Activated T-cell treated with anti-CD3 and anti-CD28 coated beads for 4 hours (primary cell): ENCODE measurements around the gene DIAPH1.

Experiments used
- DNase-seq: peaks from one replicate; pipeline ENCODE4 v3.0.0-alpha.2; 2020

DIAPH1 gene

DNA sequence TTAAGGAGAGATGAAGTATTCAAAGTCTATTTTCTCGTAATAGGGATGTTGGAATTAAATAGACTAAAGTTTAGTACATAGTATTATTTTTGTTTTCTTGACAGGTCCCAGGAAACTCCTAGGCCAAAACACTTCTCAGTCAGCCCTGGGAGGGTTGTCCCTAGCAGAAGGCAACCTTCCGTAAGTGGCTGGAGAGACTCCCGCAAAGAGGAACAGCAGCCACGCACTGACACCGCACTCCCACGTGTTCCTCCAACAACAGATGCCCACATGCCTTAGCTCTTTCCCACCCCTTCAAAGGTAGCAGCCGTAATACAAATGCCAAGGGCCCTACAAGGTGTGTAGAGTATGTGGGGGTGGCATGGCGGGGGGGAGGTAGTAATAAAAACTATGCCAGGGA, 101.5 kb downstream of the DIAPH1 start:
- DNase-seq = no peak

DNA sequence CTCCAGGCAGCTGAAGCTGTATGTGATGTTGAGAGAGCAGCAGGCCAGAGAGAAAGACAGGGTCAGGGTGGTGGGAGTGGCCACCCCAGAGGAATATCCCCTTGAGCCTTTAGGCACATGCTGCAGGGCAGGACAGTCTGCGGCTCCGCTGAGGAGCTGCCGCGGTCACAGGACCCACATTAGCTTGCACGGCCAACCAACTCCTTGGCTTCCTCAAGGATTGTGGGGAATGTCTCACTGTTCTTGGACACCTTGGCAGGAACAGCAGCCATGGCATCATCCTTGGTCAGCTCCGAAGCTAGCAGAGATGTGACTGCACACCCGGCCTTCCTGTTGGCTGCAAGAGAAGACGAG, 102.2 kb downstream of the DIAPH1 start:
- DNase-seq = no peak

- no peak for DNase-seq
Observed at GRCh38 chr5:141515946-141516671, 102.7 kb downstream of the DIAPH1 start.

DNA sequence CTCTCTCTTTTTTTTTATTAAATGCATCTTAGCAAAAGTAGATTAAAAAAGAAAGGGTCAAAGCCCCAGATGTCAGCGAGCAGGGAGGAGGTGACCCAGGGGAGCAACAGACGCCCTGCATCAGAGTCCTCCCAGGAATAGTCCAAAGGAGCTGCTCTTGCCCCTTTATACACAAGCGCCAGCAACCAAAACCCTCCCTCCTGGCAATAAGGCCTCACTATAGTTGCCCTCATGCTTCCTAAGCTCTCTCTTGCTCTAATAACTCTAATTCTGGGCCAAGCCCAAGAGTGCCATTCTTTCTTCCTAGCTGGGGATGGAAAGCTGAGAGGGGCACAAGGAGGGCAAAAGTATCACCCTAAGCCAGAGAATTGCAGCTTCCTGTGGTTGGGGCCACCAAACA, 103.7 kb downstream of the DIAPH1 start:
- no peak for DNase-seq

DNA sequence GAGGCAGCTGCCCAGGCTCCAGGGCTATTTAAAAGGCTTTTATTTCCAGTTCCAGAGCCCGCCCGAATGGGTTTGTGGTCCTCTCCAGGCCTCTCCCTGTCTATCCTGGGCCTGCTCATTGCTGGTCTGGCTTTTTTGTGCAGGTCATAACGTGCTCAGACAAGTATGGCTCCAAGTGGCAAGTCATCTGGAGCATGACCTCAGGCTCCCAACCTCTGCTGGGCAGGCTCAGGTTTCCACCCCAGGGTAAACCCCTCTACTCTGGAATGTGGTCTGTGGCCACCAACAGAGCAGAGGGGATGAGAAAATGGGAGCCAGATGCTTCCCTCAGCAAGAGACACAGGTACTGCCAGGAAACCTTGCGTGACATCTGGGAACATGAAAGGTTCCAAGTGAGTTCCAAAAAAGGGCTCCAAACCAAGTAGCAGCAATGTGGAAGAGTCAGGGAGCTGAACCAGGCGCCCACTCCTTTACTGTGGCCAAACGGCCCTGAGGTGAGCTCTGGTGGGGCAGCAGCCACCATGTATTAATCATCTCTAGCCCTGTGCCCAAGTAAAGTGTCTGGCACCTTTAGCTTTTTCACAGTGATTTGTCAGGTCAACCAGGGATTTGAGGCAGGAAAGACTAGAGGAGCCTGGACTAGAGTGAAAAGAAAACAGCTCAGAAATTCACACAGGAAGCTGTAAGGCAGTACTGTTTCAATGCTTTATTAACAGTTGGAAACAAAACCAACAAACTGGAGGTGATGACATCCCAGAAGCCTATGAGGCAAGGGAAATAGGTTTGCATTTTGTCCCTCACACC, 104.3 kb downstream of the DIAPH1 start:
- no peak for DNase-seq

GRCh38 chr5:141513627-141514329, 105.0 kb downstream of the DIAPH1 start:
- peak; percentile 68 for DNase-seq

GRCh38 chr5:141512911-141513626, 105.7 kb downstream of the DIAPH1 start:
- DNase-seq = no peak

DNA sequence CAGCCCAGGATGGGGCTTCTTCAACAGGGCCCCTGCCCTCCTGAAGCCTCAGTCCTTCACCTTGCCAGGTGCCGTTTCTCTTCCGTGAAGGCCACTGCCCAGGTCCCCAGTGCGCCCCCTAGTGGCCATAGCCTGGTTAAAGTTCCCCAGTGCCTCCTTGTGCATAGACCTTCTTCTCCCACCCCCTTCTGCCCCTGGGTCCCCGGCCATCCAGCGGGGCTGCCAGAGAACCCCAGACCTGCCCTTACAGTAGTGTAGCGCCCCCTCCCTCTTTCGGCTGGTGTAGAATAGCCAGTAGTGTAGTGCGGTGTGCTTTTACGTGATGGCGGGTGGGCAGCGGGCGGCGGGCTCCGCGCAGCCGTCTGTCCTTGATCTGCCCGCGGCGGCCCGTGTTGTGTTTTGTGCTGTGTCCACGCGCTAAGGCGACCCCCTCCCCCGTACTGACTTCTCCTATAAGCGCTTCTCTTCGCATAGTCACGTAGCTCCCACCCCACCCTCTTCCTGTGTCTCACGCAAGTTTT, 106.3 kb downstream of the DIAPH1 start:
- DNase-seq = peak; percentile 81

- no peak for DNase-seq
Observed at GRCh38 chr5:141511771-141512325, 107.0 kb downstream of the DIAPH1 start.

DNA sequence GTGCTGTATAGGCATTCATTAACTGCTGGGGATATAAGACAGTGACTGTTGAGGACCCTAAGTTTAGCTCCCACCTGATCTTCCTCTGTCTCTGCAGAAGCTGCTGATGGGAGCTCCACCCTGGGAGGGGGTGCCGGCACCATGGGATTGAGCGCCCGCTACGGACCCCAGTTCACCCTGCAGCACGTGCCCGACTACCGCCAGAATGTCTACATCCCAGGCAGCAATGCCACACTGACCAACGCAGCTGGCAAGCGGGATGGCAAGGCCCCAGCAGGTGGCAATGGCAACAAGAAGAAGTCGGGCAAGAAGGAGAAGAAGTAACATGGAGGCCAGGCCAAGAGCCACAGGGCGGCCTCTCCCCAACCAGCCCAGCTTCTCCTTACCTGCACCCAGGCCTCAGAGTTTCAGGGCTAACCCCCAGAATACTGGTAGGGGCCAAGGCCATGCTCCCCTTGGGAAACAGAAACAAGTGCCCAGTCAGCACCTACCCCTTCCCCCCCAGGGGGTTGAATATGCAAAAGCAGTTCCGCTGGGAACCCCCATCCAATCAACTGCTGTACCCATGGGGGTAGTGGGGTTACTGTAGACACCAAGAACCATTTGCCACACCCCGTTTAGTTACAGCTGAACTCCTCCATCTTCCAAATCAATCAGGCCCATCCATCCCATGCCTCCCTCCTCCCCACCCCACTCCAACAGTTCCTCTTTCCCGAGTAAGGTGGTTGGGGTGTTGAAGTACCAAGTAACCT, 107.8 kb downstream of the DIAPH1 start:
- no peak for DNase-seq

DNA sequence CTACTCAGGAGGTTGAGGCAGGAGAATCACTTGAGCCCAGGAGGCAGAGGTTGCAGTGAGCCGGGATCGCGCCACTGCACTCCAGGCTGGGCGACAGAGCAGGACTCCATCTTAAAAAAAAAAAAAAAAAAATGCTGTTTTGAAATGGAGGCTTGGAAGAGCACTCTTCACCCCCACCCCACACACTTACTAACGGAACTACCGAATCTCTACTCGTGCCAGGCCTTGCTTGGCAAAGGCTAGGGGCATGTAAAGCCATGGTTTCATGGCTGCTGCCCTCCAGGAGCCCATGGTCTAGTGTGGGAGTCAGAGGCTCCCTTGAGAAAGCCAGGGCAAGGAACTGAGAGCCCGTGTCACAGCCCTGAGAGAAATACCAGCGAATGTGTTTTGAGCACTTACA, 108.6 kb downstream of the DIAPH1 start:
- DNase-seq = no peak

DNA sequence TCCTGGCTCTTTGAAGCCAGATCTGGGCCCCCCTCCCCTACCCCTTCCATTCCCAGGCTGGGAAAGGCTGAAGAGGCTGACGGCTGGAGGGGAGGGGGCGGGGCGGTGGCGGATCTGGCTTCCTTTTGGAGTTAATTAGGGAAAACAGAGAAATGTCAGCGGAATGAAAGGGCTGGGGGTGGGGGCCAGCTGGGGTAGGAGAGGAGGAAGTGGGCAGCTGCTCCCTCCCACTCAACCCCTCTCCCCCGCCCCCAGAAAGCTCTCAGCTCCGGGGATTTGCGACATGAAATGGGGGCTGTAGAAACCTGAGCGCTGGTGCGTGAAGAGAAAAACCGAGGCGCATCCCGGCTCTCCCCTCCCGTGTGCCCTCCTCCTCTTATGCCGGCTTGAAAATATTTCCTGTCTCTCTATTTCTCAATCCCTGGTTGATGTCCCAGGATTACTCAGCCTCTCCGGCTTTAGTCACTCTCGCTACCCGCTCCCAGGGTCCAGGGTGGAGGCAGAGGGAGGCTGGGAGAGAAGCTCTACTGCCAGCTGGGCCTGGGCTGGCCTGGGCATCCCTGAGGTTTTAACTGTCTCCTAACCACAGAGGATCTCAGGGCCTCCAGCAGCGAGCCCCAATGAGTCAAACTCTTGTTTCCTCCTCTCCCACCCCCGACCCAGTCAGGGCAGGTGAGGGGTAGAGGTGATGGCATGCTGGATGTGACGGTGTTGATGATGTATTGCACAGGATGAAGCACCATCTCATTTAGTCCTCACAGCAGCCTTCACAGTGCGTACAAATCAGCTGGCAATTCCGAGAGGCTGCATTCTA, 109.8 kb downstream of the DIAPH1 start:
- no peak for DNase-seq

DNA sequence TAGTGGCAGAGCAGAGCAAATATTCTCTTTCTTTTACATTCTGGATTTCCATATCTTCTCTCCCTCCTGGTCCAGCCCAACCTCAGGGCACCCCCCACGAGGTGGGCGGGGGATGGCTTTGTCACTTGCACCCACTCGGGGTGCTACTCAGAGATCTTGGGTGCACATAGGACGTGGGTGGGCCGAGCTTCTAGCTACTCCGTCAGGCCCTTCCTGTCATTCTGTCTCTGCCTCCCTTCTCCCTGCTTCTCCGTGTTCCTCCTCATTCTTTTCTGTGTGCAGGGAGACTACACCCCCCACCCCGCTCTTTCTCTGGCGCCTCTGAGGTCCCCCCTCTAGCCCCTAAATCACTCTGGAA, 110.4 kb downstream of the DIAPH1 start:
- DNase-seq = no peak

DNA sequence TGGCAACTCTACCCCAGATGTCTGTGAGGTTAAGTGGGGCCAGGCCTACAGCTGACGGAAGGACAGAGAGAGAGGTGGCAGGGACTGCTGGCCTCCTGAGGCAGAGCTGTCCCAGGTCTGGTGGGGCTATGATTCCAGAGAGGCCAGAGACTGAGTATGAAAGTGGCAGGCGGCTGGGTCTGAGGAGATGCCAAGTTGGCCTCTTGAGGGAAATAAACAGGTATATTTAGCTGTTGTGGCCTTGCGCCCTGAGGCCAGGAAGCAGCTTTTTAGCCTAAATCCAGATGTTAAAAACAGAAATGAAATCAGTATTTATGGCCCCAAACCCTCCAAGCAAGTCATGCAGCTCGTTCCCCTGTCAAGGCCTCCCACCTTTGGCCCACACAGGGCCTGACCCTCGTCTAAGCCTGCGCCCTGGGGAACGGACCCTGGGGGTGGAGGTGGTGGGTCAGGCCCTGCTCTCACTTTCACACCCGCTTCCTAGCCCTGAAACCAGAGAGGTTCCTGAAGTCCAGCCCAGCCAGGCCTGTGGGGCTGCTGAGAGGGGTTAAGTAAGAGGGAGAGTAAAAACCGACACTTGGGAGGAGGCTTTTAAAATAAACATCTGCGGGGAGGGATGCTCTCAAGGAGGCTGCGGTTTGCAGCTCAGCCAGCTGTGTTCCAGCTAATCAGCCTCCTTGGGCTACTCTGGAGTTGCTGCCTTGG, 111.3 kb downstream of the DIAPH1 start:
- no peak for DNase-seq

- no peak for DNase-seq
Observed at GRCh38 chr5:141506381-141507155, 112.2 kb downstream of the DIAPH1 start.

DNA sequence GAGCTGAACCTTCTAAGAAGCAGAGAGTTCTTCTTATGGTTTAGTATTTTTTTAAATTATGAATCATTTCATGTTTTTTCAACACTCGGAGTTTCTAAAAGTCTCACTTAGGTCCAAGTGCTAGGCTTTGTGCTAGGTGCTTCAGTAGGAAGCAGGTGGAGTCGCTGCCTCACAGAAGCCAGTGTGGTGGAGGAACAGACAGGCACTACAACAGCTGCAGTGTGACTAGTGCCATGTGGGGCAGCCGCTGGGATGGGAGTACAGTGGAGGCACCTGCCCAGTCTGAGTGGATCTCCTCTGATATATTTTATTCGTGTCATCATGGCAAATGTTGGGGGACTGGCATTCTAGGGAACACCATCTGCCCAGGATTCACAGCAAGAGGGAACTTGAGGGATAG, 114.6 kb downstream of the DIAPH1 start:
- DNase-seq = no peak

DNA sequence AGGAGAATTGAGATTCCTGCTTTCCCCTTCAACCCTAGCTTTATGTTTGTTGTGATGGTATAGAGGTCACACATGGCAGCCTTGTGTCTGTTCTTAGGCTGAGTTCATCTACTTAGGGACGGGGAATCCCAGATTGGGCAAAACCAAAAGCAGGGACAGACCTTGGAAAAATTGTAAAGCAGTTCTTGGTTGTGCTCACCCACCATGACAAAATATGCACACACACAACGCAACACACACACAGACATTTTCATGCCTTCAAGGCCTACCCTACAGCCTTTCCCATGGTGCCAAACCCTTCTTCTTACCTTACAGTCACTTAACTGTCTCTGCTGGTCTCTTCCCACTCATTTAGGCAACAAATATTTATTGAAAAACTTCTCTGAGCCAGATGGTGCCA, 115.1 kb downstream of the DIAPH1 start:
- DNase-seq = no peak

DNA sequence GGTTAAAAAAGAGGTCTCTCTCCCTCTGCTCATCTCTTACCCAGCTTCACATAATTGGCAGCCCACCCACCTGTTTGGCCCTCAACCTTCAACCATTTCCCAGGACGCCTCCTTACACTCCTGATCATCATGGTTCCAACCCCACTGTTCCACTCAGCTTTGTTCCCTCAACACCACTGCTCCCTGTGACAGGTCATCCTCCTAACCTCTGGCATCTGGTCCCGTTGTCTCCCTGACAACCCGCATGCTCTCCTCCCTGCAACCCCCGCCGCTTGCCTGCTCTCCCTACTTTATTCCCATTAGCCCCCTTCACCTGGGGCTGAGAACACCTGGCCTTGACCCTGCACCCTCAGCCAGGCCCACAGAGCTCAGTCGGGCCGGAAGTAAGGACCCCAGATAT, 117.0 kb downstream of the DIAPH1 start:
- no peak for DNase-seq

DNA sequence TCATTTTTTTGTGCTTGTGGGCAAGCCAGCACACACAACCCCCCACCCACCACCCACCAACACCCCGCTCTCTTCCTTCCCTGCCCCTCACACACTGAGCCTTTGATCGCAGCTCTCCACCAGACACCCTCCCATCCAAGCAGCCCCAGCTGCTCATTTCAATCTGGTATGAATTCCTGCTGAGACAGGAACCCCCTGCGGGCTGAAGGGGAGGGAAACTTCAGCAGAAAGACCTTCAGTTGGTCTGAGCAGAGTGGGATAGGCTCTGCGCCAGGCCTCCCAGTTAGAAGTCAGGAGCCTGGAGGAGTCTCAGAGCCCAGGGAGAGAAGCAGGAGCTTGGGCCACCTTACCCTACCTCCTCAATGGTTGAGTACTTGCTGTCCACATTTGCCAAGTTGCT, 122.8 kb downstream of the DIAPH1 start:
- DNase-seq = no peak

GRCh38 chr5:141495453-141495811, 123.4 kb downstream of the DIAPH1 start:
- DNase-seq = no peak
